Stimulated activated CD4-positive, alpha-beta T cell treated with anti-CD3 and anti-CD28 coated beads, Interleukin-4, amount 100 ng/mL, for 48 hours (primary cell): Measurements from ENCODE around the gene TMEM52.

Experiments used
- DNase-seq, 2 donors: peaks; one replicate each; pipeline ENCODE4 v3.0.0-alpha.2; 2020; ENCODE audit warnings: low read depth in 2 of 2

The TMEM52 gene

GRCh38 chr1:1918901-1919303, at the start of gene TMEM52:
TMEM52 (minus strand) TSS chr1:1919279; CDS start chr1:1919265, 14 bp downstream.
- peak in 1 of 2 donors; percentile 18 for DNase-seq

- no peak for DNase-seq
Measured at GRCh38 chr1:1967879-1968278, 48.8 kb upstream of the TMEM52 start.

- no peak for DNase-seq
Measured at GRCh38 chr1:1967151-1967550, 48.1 kb upstream of the TMEM52 start.

- DNase-seq, result no peak
Measured at GRCh38 chr1:1966071-1966740, 47.1 kb upstream of the TMEM52 start.

GRCh38 chr1:1965546-1965945, 46.5 kb upstream of the TMEM52 start:
- no peak for DNase-seq

- no peak for DNase-seq
Measured at GRCh38 chr1:1964811-1965210, 45.7 kb upstream of the TMEM52 start.

- no peak for DNase-seq
Measured at GRCh38 chr1:1963570-1963969, 44.5 kb upstream of the TMEM52 start.

GRCh38 chr1:1962752-1963151, 43.7 kb upstream of the TMEM52 start:
- DNase-seq, result no peak

- no peak for DNase-seq
Measured at GRCh38 chr1:1960480-1961196, 41.6 kb upstream of the TMEM52 start.

GRCh38 chr1:1959840-1960479, 40.9 kb upstream of the TMEM52 start:
- peak; percentile 76 to 81 for DNase-seq

- DNase-seq, result no peak
Measured at GRCh38 chr1:1959459-1959839, 40.4 kb upstream of the TMEM52 start.

- no peak for DNase-seq
Measured at GRCh38 chr1:1958071-1958541, 39.0 kb upstream of the TMEM52 start.

- DNase-seq, result no peak
Measured at GRCh38 chr1:1957533-1957961, 38.5 kb upstream of the TMEM52 start.

- DNase-seq, result no peak
Measured at GRCh38 chr1:1956586-1957532, 37.8 kb upstream of the TMEM52 start.

- DNase-seq, result no peak
Measured at GRCh38 chr1:1956101-1956500, 37.0 kb upstream of the TMEM52 start.

- no peak for DNase-seq
Measured at GRCh38 chr1:1955621-1956094, 36.6 kb upstream of the TMEM52 start.

- peak in 1 of 2 donors; percentile 25 for DNase-seq
Measured at GRCh38 chr1:1954831-1955441, 35.9 kb upstream of the TMEM52 start.

- DNase-seq, result no peak
Measured at GRCh38 chr1:1954015-1954414, 34.9 kb upstream of the TMEM52 start.

GRCh38 chr1:1950940-1951339, 31.9 kb upstream of the TMEM52 start:
- DNase-seq, result no peak

GRCh38 chr1:1948783-1949182, 29.7 kb upstream of the TMEM52 start:
- DNase-seq, result no peak

- no peak for DNase-seq
Measured at GRCh38 chr1:1947493-1947892, 28.4 kb upstream of the TMEM52 start.
